ENCODE measurements around the gene E4F1. TPM values are rescaled to one million over a fixed set of nuclear protein-coding genes. Genes with fewer than 3 reads are reported as not detected.

Gene E4F1
- total and polyA plus RNA-seq, 2 of the 13 experiments (the other 11 are each of a cell fraction or from before 2014, with no cell fraction given) = 13.8 to 19.5 TPM

- DNase-seq (ENCODE audit: low spot score) (peak; percentile 87), ATAC-seq (peak; percentile 90), FAIRE-seq (peak; percentile 48)
- Histone ChIP-seq H3K27me3 (ENCODE audit: control insufficient read depth in 1 of 2, insufficient read depth in 2 of 2, low read length in 2 of 2) (no peaks in the 10 kb centered on the region; a peak in 1 of 5 replicates), H3K4me1 (ENCODE audit: insufficient read depth, low read length) (peaks cover 27% of the 10 kb centered on the region), H4K20me1 (ENCODE audit: insufficient read depth, low read length) (peaks cover 5% of the 10 kb centered on the region), H3K4me3 (replicated peaks in 1 of 3; ENCODE audit: insufficient read depth in 1 of 3, low read depth in 2 of 3, low read length in 3 of 3) (peak within 1 kb of the TSS; percentile 71 to 84 (median 75)), H3K9ac (ENCODE audit: insufficient read depth, low read depth, low read length) (peak within 1 kb of the TSS; percentile 80), H3K4me2 (ENCODE audit: low read depth, low read length) (peak within 1 kb of the TSS; percentile 86), H3K36me3 (replicated peaks in 1 of 2; ENCODE audit: control insufficient read depth in 1 of 2, insufficient read depth in 2 of 2, low read length in 2 of 2) (peaks cover 10 to 33% of the 10 kb centered on the region in 2 experiments), H3K79me2 (ENCODE audit: insufficient read depth, low read length) (peaks cover 23% of the 10 kb centered on the region), H3K27ac (ENCODE audit: extremely low read length, insufficient read depth, low read length) (peak within 1 kb of the TSS; percentile 83), H3K9me3 (ENCODE audit: low read length) (no peaks in the 10 kb centered on the region), H2AFZ (ENCODE audit: low read length) (no peak within 1 kb of the TSS)
- intact Hi-C loops (cut with micrococcal nuclease; ENCODE audit: unreplicated experiment) = loop anchor here (5.0 kb wide), 1 partner anchor 54 kb away; the partner anchor contains the start of gene CASKIN1
- CTCF ChIA-PET (ENCODE audit: low intra/inter-chr PET ratio, low total read pairs) = interaction anchor here (1.8 kb wide), 1 partner anchor 57 kb away, joined by 6 read pairs; no protein-coding TSS in a partner anchor
- in situ Hi-C loops (cut with HindIII; ENCODE audit: extremely low pct_ligation_motif_present, low pct_unique_long_range_greater_than_20kb) = no loop called here
- POLR2A ChIA-PET = interaction anchor here (0.7 to 3.7 kb wide), 36 partner anchors 8 to 287 kb away, joined by 3 to 79 read pairs (median 5); partner anchors contain the start of genes CASKIN1, E4F1, PDPK1 and PGP
- BruUV-seq (replicated peaks) = no TSS peak
- WGBS (ENCODE audit: low lambda C conversion rate) = 0% methylated on average over 23 of the region's 88 CpGs
- TF ChIP-seq ZNF337 (CRISPR knock-in tag; IDR thresholded peaks at IDR 0.05; ENCODE audit: borderline replicate concordance, low read depth) (no peak), SKIL (CRISPR knock-in tag; IDR thresholded peaks at IDR 0.05; ENCODE audit: borderline replicate concordance) (peak; percentile 52; the same call in 1 of the 2 replicates), ZNF792 (CRISPR knock-in tag; IDR thresholded peaks at IDR 0.05) (peak; percentile 71; the same call in 1 of the 2 replicates), CREM (IDR thresholded peaks at IDR 0.05) (no peak; the same call in 1 of the 2 replicates), CREM (CRISPR knock-in tag; IDR thresholded peaks at IDR 0.05) (no peak), E2F2 (CRISPR knock-in tag; IDR thresholded peaks at IDR 0.05; ENCODE audit: borderline replicate concordance) (no peak), TOPORS (CRISPR knock-in tag; IDR thresholded peaks at IDR 0.05) (peak; percentile 83), ZNF343 (CRISPR knock-in tag; IDR thresholded peaks at IDR 0.05) (peak; percentile 90), RXRA (CRISPR knock-in tag; IDR thresholded peaks at IDR 0.05) (peak; percentile 86), HOXD1 (CRISPR knock-in tag; IDR thresholded peaks at IDR 0.05) (0 out of 2 replicates have a peak, but pooled peaks have one; percentile 44), ZSCAN25 (CRISPR knock-in tag; IDR thresholded peaks at IDR 0.05) (no peak; the same call in 1 of the 2 replicates), YY1 (IDR thresholded peaks at IDR 0.05; ENCODE audit: insufficient read depth, insufficient replicate concordance, low read depth, low read length) (peak; percentile 96), GATAD2A (CRISPR knock-in tag; IDR thresholded peaks at IDR 0.05) (peak; percentile 72), JARID2 (CRISPR knock-in tag; IDR thresholded peaks at IDR 0.05; ENCODE audit: insufficient replicate concordance) (no peak), NAIF1 (CRISPR knock-in tag; IDR thresholded peaks at IDR 0.05; ENCODE audit: borderline replicate concordance) (peak; percentile 9; the same call in 1 of the 2 replicates), ZFP36L2 (CRISPR knock-in tag; IDR thresholded peaks at IDR 0.05) (no peak), GATAD1 (CRISPR knock-in tag; IDR thresholded peaks at IDR 0.05) (peak; percentile 87), ZNF75D (CRISPR knock-in tag; IDR thresholded peaks at IDR 0.05; ENCODE audit: borderline replicate concordance) (no peak), ZNF3 (CRISPR knock-in tag; IDR thresholded peaks at IDR 0.05) (no peak), KLF15 (CRISPR knock-in tag; IDR thresholded peaks at IDR 0.05; ENCODE audit: borderline replicate concordance) (no peak), MBD4 (IDR thresholded peaks at IDR 0.05; ENCODE audit: borderline replicate concordance, low read length) (no peak), ZNF335 (CRISPR knock-in tag; IDR thresholded peaks at IDR 0.05) (no peak; the same call in 1 of the 2 replicates)
Measured at GRCh38 chr16:2251296-2252111, 28.1 kb downstream of the E4F1 start, which contains the start of gene ECI1. ECI1 (minus strand) TSS chr16:2251587; CDS start chr16:2251566, 21 bp downstream.
